ENCODE measurements around the gene BCKDK. TPM values are rescaled to one million over a fixed set of nuclear protein-coding genes. Genes with fewer than 3 reads are reported as not detected.
A peak's percentile ranks its signal among the peaks of the same experiment; 100 is the strongest.

The BCKDK gene
- total RNA-seq, 1 experiment from 2014 or later, result 58.3 TPM

GRCh38 chr16:31063495-31063842 lies 44.7 kb upstream of the BCKDK start (continued):
- no peak for TF ChIP-seq HMGXB4 (CRISPR knock-in tag; IDR thresholded peaks at IDR 0.05)
- TF ChIP-seq ZNF263 (CRISPR knock-in tag; IDR thresholded peaks at IDR 0.05; ENCODE audit: low read depth), result no peak
- TF ChIP-seq CBFB (CRISPR knock-in tag; IDR thresholded peaks at IDR 0.05; ENCODE audit: low read depth), result no peak
- no peak for TF ChIP-seq SP1 (CRISPR knock-in tag; conservative IDR thresholded peaks at IDR 0.05)
- TF ChIP-seq ELF4 (CRISPR knock-in tag; IDR thresholded peaks at IDR 0.05; ENCODE audit: low read depth), result no peak
- TF ChIP-seq PRDM15 (CRISPR knock-in tag; IDR thresholded peaks at IDR 0.05), result no peak
- no peak for TF ChIP-seq NR2C2 (CRISPR knock-in tag; IDR thresholded peaks at IDR 0.05)
- TF ChIP-seq ATF1 (CRISPR knock-in tag; IDR thresholded peaks at IDR 0.05), result no peak
- no peak for TF ChIP-seq NR1H2 (CRISPR knock-in tag; IDR thresholded peaks at IDR 0.05)

GRCh38 chr16:31063843-31064611 lies 44.2 kb upstream of the BCKDK start:
- POLR2A ChIA-PET, result interaction anchor here (1.2 kb wide), 1 partner anchor 53 kb away, joined by 4 read pairs; the partner anchor contains the start of gene KAT8
- DNase-seq (ENCODE audit: low spot score), result no peak
- Mint-ChIP-seq H3K27me3 (ENCODE audit: low read depth) (no peaks in the 10 kb centered on the region), H3K9me3 (no peaks in the 10 kb centered on the region), H3K27ac (peak overlapping the region; percentile 20; the same call in 1 of the 2 replicates), H3K4me1 (no peaks in the 10 kb centered on the region), H3K36me3 (peaks cover 26% of the 10 kb centered on the region), H3K4me3 (no peak overlapping the region)
- ATAC-seq, result no peak
- CTCF ChIA-PET, result interaction anchor here (1.0 kb wide), 1 partner anchor 22 kb away, joined by 4 read pairs; no protein-coding TSS in a partner anchor
- TF ChIP-seq CBFB (CRISPR knock-in tag; IDR thresholded peaks at IDR 0.05; ENCODE audit: low read depth) (no peak), ELF4 (CRISPR knock-in tag; IDR thresholded peaks at IDR 0.05; ENCODE audit: low read depth) (no peak), ZNF671 (CRISPR knock-in tag; IDR thresholded peaks at IDR 0.05) (no peak), KAT7 (CRISPR knock-in tag; IDR thresholded peaks at IDR 0.05; ENCODE audit: borderline replicate concordance) (no peak), ATF1 (CRISPR knock-in tag; IDR thresholded peaks at IDR 0.05) (no peak), CREB1 (CRISPR knock-in tag; IDR thresholded peaks at IDR 0.05) (no peak), IRF2 (CRISPR knock-in tag; IDR thresholded peaks at IDR 0.05; ENCODE audit: borderline replicate concordance, low read depth) (no peak), ZNF121 (CRISPR knock-in tag; IDR thresholded peaks at IDR 0.05) (no peak), GABPB1 (CRISPR knock-in tag; IDR thresholded peaks at IDR 0.05) (no peak), NR1H2 (CRISPR knock-in tag; IDR thresholded peaks at IDR 0.05) (no peak), E2F4 (CRISPR knock-in tag; IDR thresholded peaks at IDR 0.05; ENCODE audit: borderline replicate concordance, low read depth) (no peak), MAX (CRISPR knock-in tag; IDR thresholded peaks at IDR 0.05) (no peak)

Data from WTC11 (cell line).